ENCODE measurements around the gene NCMAP.
"Not testable (repeated sequence)": the region's sequence is repeated elsewhere in the genome, so short reads cannot be mapped to it uniquely, and the experiment has no call there.

GRCh38 chr1:24515671-24516209 is 40.1 kb upstream of the NCMAP start:
- not testable (repeated sequence) for TF ChIP-seq CTCF, POLR2A (IDR thresholded peaks at IDR 0.05)
